Measurements from ENCODE around the gene MAPKBP1. TPM values are rescaled to one million over a fixed set of nuclear protein-coding genes. Genes with fewer than 3 reads are reported as not detected.

Gene MAPKBP1
- total RNA-seq, 2 donors from 2014 or later, result 16.7 to 26.3 TPM

DNA sequence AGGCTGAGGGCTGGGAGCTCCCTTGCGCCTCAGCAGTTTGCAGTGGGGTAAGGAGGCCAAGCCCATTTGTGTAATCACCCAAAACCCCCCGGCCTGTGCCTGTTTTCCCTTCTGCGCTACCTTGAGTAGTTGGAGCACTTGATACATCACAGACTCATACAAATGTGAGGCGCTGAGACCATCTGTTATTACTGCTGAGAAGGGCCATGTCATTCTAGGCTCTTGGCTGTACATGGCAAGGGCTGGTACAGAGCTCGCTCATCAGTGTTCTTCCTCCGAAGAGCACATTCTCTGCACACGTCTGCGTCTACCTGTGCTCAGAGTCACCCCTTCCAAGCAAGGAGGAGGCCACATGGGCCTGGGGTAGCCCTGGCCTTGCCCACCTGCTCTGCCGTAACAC, 73.7 kb downstream of the MAPKBP1 start:
- Histone ChIP-seq H3K36me3 (ENCODE audit: control insufficient read depth, insufficient read depth, low read length) (no peaks in the 10 kb centered on the region), H3K9ac (ENCODE audit: extremely low read depth, low read length, poor library complexity, severe bottlenecking) (no peak overlapping the region), H3K9me3 (ENCODE audit: control insufficient read depth, low read length) (no peaks in the 10 kb centered on the region), H3K27ac (ENCODE audit: low read depth, low read length) (no peak overlapping the region), H3K4me3 (ENCODE audit: low read length) (no peak overlapping the region), H3K4me1 (ENCODE audit: control insufficient read depth, insufficient read depth, low read length) (no peaks in the 10 kb centered on the region), H3K27me3 (ENCODE audit: control insufficient read depth, insufficient read depth, low read length, poor library complexity, severe bottlenecking) (no peaks in the 10 kb centered on the region)
- Mint-ChIP-seq H3K36me3 (ENCODE audit: low read depth) (peaks cover 18% of the 10 kb centered on the region), H3K27ac (no peak overlapping the region), H3K4me1 (no peaks in the 10 kb centered on the region), H3K4me3 (no peak overlapping the region), H3K9me3 (no peaks in the 10 kb centered on the region), H3K27me3 (ENCODE audit: insufficient read depth) (peaks cover 1% of the 10 kb centered on the region)
- DNase-seq, result no peak
- WGBS, 2 experiments (ENCODE audit: insufficient coverage in 1 of 2, insufficient read length in 1 of 2), result 92 to 98% methylated on average over 8 to 9 of the region's 9 CpGs
- TF ChIP-seq, protein P1, sequence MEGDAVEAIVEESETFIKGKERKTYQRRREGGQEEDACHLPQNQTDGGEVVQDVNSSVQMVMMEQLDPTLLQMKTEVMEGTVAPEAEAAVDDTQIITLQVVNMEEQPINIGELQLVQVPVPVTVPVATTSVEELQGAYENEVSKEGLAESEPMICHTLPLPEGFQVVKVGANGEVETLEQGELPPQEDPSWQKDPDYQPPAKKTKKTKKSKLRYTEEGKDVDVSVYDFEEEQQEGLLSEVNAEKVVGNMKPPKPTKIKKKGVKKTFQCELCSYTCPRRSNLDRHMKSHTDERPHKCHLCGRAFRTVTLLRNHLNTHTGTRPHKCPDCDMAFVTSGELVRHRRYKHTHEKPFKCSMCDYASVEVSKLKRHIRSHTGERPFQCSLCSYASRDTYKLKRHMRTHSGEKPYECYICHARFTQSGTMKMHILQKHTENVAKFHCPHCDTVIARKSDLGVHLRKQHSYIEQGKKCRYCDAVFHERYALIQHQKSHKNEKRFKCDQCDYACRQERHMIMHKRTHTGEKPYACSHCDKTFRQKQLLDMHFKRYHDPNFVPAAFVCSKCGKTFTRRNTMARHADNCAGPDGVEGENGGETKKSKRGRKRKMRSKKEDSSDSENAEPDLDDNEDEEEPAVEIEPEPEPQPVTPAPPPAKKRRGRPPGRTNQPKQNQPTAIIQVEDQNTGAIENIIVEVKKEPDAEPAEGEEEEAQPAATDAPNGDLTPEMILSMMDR (conservative IDR thresholded peaks at IDR 0.05), result no peak

DNA sequence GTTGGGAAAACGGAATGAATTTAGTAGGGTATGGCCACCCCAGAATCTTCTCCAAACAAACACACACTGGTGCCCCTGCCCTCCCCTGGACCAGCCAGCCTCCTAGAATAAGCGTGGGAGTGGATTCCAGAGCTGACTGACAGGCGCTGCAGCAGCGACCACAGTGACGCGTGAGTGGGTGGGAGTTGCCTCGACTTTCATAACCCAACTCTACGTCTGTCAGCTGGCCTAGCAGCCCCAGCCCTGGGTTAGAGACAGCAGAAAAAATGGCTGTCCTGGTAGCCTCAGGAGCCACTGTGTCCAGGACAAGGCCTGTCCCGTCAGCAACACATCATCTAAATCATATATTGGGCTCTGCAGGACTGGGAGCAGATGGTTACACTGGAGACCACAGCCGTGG, 74.3 kb downstream of the MAPKBP1 start:
- Histone ChIP-seq H3K27ac (ENCODE audit: low read depth, low read length) (no peak overlapping the region), H3K4me1 (ENCODE audit: control insufficient read depth, insufficient read depth, low read length) (no peaks in the 10 kb centered on the region), H3K9ac (ENCODE audit: extremely low read depth, low read length, poor library complexity, severe bottlenecking) (no peak overlapping the region), H3K4me3 (ENCODE audit: low read length) (no peak overlapping the region), H3K27me3 (ENCODE audit: control insufficient read depth, insufficient read depth, low read length, poor library complexity, severe bottlenecking) (no peaks in the 10 kb centered on the region), H3K36me3 (ENCODE audit: control insufficient read depth, insufficient read depth, low read length) (no peaks in the 10 kb centered on the region), H3K9me3 (ENCODE audit: control insufficient read depth, low read length) (no peaks in the 10 kb centered on the region)
- Mint-ChIP-seq H3K9me3 (no peaks in the 10 kb centered on the region), H3K4me1 (no peaks in the 10 kb centered on the region), H3K4me3 (no peak overlapping the region), H3K27me3 (ENCODE audit: insufficient read depth) (peaks cover 1% of the 10 kb centered on the region), H3K36me3 (ENCODE audit: low read depth) (peaks cover 18% of the 10 kb centered on the region), H3K27ac (no peak overlapping the region)
- TF ChIP-seq, protein P1 (conservative IDR thresholded peaks at IDR 0.05), result no peak
- DNase-seq, result no peak
- WGBS, 2 experiments (ENCODE audit: insufficient coverage in 1 of 2, insufficient read length in 1 of 2), result 87 to 91% methylated on average over 4 to 10 of the region's 10 CpGs

DNA sequence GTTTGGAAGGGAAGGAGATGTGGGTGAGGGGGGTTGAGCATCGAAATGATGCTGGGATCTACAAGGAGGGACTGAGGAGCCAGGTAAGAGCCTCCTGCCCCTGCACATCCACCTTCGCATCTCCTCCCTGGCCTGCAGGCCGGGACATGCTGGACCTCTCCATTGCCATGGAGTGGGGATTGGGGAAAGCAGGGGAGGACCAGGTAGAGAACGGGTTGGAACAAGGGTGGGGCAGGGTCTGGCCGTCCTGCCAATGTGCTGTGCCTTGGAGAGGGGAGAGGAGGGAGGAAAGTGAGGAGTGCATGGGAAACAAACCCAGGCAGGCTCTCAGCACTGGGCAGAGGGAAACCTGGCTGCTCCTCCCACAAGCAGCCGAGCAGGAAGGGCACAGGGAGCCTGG, 74.9 kb downstream of the MAPKBP1 start:
- WGBS, 2 experiments (ENCODE audit: insufficient coverage in 1 of 2, insufficient read length in 1 of 2), result 83 to 90% methylated on average over 3 to 6 of the region's 6 CpGs
- DNase-seq, result no peak
- Mint-ChIP-seq H3K27ac (no peak overlapping the region), H3K36me3 (ENCODE audit: low read depth) (peaks cover 18% of the 10 kb centered on the region), H3K9me3 (no peaks in the 10 kb centered on the region), H3K4me1 (no peaks in the 10 kb centered on the region), H3K27me3 (ENCODE audit: insufficient read depth) (peaks cover 1% of the 10 kb centered on the region), H3K4me3 (no peak overlapping the region)
- no peaks in the 10 kb centered on the region for H3K9me3 ChIP-seq (ENCODE audit: control insufficient read depth, low read length)
- no peak overlapping the region for H3K9ac ChIP-seq (ENCODE audit: extremely low read depth, low read length, poor library complexity, severe bottlenecking)
- no peaks in the 10 kb centered on the region for H3K4me1 ChIP-seq (ENCODE audit: control insufficient read depth, insufficient read depth, low read length)
- no peak overlapping the region for H3K4me3 ChIP-seq (ENCODE audit: low read length)
- TF ChIP-seq, protein P1 (conservative IDR thresholded peaks at IDR 0.05), result no peak
- H3K36me3 ChIP-seq (ENCODE audit: control insufficient read depth, insufficient read depth, low read length), result no peaks in the 10 kb centered on the region
- H3K27me3 ChIP-seq (ENCODE audit: control insufficient read depth, insufficient read depth, low read length, poor library complexity, severe bottlenecking), result no peaks in the 10 kb centered on the region
- H3K27ac ChIP-seq (ENCODE audit: low read depth, low read length), result no peak overlapping the region
